GM23338 (cell line): ENCODE data around the gene PVALEF. TPM values are rescaled to one million over a fixed set of nuclear protein-coding genes. Genes with fewer than 3 reads are reported as not detected.

Experiments used
- ATAC-seq: fragments of 200-7000 bp; cut with Tn5 transposase; 3 replicates; pipeline ENCODE4 v1.9.1; 2020
- DNase-seq: peaks from one replicate; pipeline ENCODE4 v3.0.0-alpha.2; 2015; ENCODE audit warnings: low spot score
- H2AFZ ChIP-seq: fragments of 200-600 bp; sonication (generic); 2 replicates; pipeline ENCODE4 v1.8.0; 2016; ENCODE audit warnings: antibody characterized with exemption, mild to moderate bottlenecking, moderate library complexity
- H3F3A ChIP-seq: fragments of 200-600 bp; sonication (generic); replicated peaks from 2 replicates; pipeline ENCODE4 v1.8.0; 2017; ENCODE audit warnings: antibody characterized with exemption, mixed run types, low read depth
- H3K27ac ChIP-seq: fragments of 200-600 bp; sonication (generic); 2 replicates; pipeline ENCODE4 v1.6.1; 2016; ENCODE audit warnings: low read depth
- H3K27me3 ChIP-seq: fragments of 200-600 bp; sonication (generic); 2 replicates; pipeline ENCODE4 v1.8.0; 2016; ENCODE audit warnings: mild to moderate bottlenecking, mixed run types, moderate library complexity; ENCODE audit not compliant: insufficient read depth
- H3K36me3 ChIP-seq: fragments of 200-600 bp; sonication (generic); 2 replicates; pipeline ENCODE4 v1.8.0; 2016; ENCODE audit warnings: mild to moderate bottlenecking; ENCODE audit not compliant: insufficient read depth
- H3K4me1 ChIP-seq: fragments of 200-600 bp; sonication (generic); 2 replicates; pipeline ENCODE4 v1.8.0; 2016; ENCODE audit warnings: mild to moderate bottlenecking, moderate library complexity; ENCODE audit not compliant: insufficient read depth
- H3K4me2 ChIP-seq: fragments of 200-600 bp; sonication (generic); 2 replicates; pipeline ENCODE4 v1.7.1; 2017; ENCODE audit warnings: mixed run types
- H3K4me3 ChIP-seq: fragments of 200-600 bp; sonication (generic); 2 replicates; pipeline ENCODE4 v1.6.1; 2016; ENCODE audit warnings: mixed run types
- H3K79me2 ChIP-seq: fragments of 200-600 bp; sonication (generic); replicated peaks from 2 replicates; pipeline ENCODE4 v1.8.0; 2017; ENCODE audit warnings: mild to moderate bottlenecking; ENCODE audit not compliant: insufficient read depth
- H3K9me2 ChIP-seq: fragments of 200-600 bp; sonication (generic); 2 replicates; pipeline ENCODE4 v1.8.0; 2017; ENCODE audit not compliant: insufficient read depth
- H4K20me1 ChIP-seq: fragments of 200-600 bp; sonication (generic); replicated peaks from 2 replicates; pipeline ENCODE4 v1.8.0; 2017; ENCODE audit warnings: mild to moderate bottlenecking; ENCODE audit not compliant: insufficient read depth
- H3K27ac Mint-ChIP-seq: 2 replicates; pipeline ENCODE4 v1.8.0; 2020; ENCODE audit warnings: inconsistent platforms, mild to moderate bottlenecking, moderate library complexity, mixed read lengths
- H3K27me3 Mint-ChIP-seq: 3 replicates; pipeline ENCODE4 v1.8.0; 2022; ENCODE audit warnings: low read depth, mild to moderate bottlenecking, moderate library complexity, mixed read lengths, inconsistent platforms; ENCODE audit not compliant: insufficient read depth, poor library complexity
- H3K36me3 Mint-ChIP-seq: 3 replicates; pipeline ENCODE4 v1.8.0; 2021; ENCODE audit warnings: low read depth, mild to moderate bottlenecking, inconsistent platforms, moderate library complexity, mixed read lengths
- H3K4me1 Mint-ChIP-seq: 3 replicates; pipeline ENCODE4 v1.8.0; 2020; ENCODE audit warnings: mild to moderate bottlenecking, inconsistent platforms, mixed read lengths
- H3K4me3 Mint-ChIP-seq: 3 replicates; pipeline ENCODE4 v1.8.0; 2021; ENCODE audit warnings: moderate library complexity, mild to moderate bottlenecking, inconsistent platforms, mixed read lengths
- H3K9me3 Mint-ChIP-seq: 3 replicates; pipeline ENCODE4 v1.8.0; 2020; ENCODE audit warnings: moderate library complexity, mild to moderate bottlenecking, inconsistent platforms, mixed read lengths
- CREB1 ChIP-seq: fragments of 250-450 bp; sonication (Bioruptor Pico); IDR thresholded peaks from 2 replicates; pipeline ENCODE4 v1.5.0; 2020; ENCODE audit warnings: low read depth, mild to moderate bottlenecking, moderate library complexity
- EZH2 ChIP-seq: fragments of 200-600 bp; sonication (generic); IDR thresholded peaks from one replicate; pipeline ENCODE4 v1.8.0; 2017; ENCODE audit warnings: antibody characterized with exemption, mild to moderate bottlenecking, low read depth; ENCODE audit not compliant: unreplicated experiment
- EZH2phosphoT487 ChIP-seq: fragments of 200-600 bp; sonication (generic); IDR thresholded peaks from one replicate; pipeline ENCODE4 v1.8.1; 2018; ENCODE audit warnings: antibody characterized with exemption; ENCODE audit not compliant: unreplicated experiment
- JUNB ChIP-seq: IDR thresholded peaks from one replicate; pipeline ENCODE4 v1.6.1; 2016; ENCODE audit warnings: antibody characterized with exemption; ENCODE audit not compliant: unreplicated experiment
- NANOG ChIP-seq: IDR thresholded peaks from 2 replicates; pipeline ENCODE4 v1.6.1; 2016; ENCODE audit warnings: antibody characterized with exemption, borderline replicate concordance
- POLR2AphosphoS5 ChIP-seq: IDR thresholded peaks from 2 replicates; pipeline ENCODE4 v1.6.1; 2016; ENCODE audit warnings: antibody characterized with exemption, low read depth
- ZNF331 ChIP-seq: fragments of 250-450 bp; sonication (Bioruptor Pico); IDR thresholded peaks from 2 replicates; pipeline ENCODE4 v1.5.0; 2020; ENCODE audit warnings: low read depth, mild to moderate bottlenecking, moderate library complexity
- polyA plus RNA-seq: library from polyadenylated mRNA; unstranded; fragments of >200 nt; fragmentation: Nextera tagmentation; extraction: Ambion mirVana; gene quantifications from 2 replicates; pipeline ENCODE4 v1.2.1, GENCODE V29; 2016
- total RNA-seq: library from RNA; depleted of rRNA; stranded (reverse); fragments of >200 nt; shearing (Covaris generic); gene quantifications from 2 replicates; pipeline ENCODE4 v1.2.3, GENCODE V29; 2014
- TF ChIP-seq, protein P1 (sequence below): fragments of 250-450 bp; sonication (Bioruptor Pico); IDR thresholded peaks from 2 replicates; pipeline ENCODE4 v1.5.0; 2020; ENCODE audit warnings: mild to moderate bottlenecking, moderate library complexity
- TF ChIP-seq, protein P2 (sequence below), 2 experiments: fragments of 200-600 bp in 1 of 2; sonication (generic) in 1 of 2; conservative IDR thresholded peaks; 2 replicates each; pipeline versions ENCODE4 v1.5.1 to v1.6.1; 2016 to 2017; ENCODE audit warnings: antibody characterized with exemption in 2 of 2, low read depth in 2 of 2, mild to moderate bottlenecking in 2 of 2, moderate library complexity in 1 of 2
- TF ChIP-seq, protein P3 (sequence below): IDR thresholded peaks from 2 replicates; pipeline ENCODE4 v1.6.1; 2016; ENCODE audit warnings: antibody characterized with exemption

PVALEF gene
- total and polyA plus RNA-seq, 2 experiments from 2014 or later: not detected

DNA sequence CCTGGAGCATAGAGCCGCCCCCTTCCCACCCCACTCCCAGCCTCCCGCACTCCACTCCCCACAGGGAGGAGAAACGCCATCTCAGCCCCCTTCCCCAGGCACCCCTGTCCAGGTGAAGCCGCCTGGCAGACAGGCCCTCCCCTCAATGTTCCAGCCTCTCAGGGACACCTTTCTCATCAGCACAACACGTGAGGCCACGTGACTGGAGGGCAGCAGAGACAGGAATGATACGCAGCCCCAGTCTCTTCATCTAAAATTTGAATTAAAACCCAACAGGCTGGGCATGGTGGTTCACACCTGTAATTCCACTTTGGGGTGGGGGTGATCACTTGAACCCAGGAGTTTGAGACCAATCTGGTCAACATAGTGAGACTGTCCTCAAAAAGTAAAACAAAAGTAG is 20.9 kb downstream of the PVALEF start:
- H3K36me3 Mint-ChIP-seq: 0 out of 3 replicates have a peak, but pooled peaks cover 4% of the 10 kb centered on the region
- ATAC-seq: no peak
- Histone ChIP-seq H3K4me1 (no peaks in the 10 kb centered on the region), H3K4me2 (no peak overlapping the region), H4K20me1 (no peaks in the 10 kb centered on the region), H2AFZ (no peak overlapping the region), H3F3A (no peaks in the 10 kb centered on the region), H3K9me2 (no peaks in the 10 kb centered on the region), H3K79me2 (no peaks in the 10 kb centered on the region), H3K27ac (no peak overlapping the region), H3K4me3 (no peak overlapping the region), H3K27me3 (no peaks in the 10 kb centered on the region), H3K36me3 (no peaks in the 10 kb centered on the region)
- no peak for DNase-seq
- no peak overlapping the region for H3K27ac Mint-ChIP-seq
- H3K4me3 Mint-ChIP-seq: no peak overlapping the region
- no peaks in the 10 kb centered on the region; the same call in 2 of the 3 replicates for H3K4me1 Mint-ChIP-seq
- no peak for TF ChIP-seq POLR2AphosphoS5
- TF ChIP-seq EZH2phosphoT487: no peak
- TF ChIP-seq NANOG: no peak
- TF ChIP-seq, protein P1, sequence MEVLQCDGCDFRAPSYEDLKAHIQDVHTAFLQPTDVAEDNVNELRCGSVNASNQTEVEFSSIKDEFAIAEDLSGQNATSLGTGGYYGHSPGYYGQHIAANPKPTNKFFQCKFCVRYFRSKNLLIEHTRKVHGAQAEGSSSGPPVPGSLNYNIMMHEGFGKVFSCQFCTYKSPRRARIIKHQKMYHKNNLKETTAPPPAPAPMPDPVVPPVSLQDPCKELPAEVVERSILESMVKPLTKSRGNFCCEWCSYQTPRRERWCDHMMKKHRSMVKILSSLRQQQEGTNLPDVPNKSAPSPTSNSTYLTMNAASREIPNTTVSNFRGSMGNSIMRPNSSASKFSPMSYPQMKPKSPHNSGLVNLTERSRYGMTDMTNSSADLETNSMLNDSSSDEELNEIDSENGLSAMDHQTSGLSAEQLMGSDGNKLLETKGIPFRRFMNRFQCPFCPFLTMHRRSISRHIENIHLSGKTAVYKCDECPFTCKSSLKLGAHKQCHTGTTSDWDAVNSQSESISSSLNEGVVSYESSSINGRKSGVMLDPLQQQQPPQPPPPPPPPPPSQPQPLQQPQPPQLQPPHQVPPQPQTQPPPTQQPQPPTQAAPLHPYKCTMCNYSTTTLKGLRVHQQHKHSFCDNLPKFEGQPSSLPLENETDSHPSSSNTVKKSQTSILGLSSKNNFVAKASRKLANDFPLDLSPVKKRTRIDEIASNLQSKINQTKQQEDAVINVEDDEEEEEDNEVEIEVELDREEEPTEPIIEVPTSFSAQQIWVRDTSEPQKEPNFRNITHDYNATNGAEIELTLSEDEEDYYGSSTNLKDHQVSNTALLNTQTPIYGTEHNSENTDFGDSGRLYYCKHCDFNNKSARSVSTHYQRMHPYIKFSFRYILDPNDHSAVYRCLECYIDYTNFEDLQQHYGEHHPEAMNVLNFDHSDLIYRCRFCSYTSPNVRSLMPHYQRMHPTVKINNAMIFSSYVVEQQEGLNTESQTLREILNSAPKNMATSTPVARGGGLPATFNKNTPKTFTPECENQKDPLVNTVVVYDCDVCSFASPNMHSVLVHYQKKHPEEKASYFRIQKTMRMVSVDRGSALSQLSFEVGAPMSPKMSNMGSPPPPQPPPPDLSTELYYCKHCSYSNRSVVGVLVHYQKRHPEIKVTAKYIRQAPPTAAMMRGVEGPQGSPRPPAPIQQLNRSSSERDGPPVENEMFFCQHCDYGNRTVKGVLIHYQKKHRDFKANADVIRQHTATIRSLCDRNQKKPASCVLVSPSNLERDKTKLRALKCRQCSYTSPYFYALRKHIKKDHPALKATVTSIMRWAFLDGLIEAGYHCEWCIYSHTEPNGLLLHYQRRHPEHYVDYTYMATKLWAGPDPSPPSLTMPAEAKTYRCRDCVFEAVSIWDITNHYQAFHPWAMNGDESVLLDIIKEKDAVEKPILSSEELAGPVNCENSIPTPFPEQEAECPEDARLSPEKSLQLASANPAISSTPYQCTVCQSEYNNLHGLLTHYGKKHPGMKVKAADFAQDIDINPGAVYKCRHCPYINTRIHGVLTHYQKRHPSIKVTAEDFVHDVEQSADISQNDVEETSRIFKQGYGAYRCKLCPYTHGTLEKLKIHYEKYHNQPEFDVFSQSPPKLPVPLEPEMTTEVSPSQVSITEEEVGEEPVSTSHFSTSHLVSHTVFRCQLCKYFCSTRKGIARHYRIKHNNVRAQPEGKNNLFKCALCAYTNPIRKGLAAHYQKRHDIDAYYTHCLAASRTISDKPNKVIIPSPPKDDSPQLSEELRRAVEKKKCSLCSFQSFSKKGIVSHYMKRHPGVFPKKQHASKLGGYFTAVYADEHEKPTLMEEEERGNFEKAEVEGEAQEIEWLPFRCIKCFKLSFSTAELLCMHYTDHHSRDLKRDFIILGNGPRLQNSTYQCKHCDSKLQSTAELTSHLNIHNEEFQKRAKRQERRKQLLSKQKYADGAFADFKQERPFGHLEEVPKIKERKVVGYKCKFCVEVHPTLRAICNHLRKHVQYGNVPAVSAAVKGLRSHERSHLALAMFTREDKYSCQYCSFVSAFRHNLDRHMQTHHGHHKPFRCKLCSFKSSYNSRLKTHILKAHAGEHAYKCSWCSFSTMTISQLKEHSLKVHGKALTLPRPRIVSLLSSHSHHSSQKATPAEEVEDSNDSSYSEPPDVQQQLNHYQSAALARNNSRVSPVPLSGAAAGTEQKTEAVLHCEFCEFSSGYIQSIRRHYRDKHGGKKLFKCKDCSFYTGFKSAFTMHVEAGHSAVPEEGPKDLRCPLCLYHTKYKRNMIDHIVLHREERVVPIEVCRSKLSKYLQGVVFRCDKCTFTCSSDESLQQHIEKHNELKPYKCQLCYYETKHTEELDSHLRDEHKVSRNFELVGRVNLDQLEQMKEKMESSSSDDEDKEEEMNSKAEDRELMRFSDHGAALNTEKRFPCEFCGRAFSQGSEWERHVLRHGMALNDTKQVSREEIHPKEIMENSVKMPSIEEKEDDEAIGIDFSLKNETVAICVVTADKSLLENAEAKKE (CRISPR knock-in tag): no peak
- no peak for TF ChIP-seq CREB1 (CRISPR knock-in tag)
- TF ChIP-seq, protein P2, sequence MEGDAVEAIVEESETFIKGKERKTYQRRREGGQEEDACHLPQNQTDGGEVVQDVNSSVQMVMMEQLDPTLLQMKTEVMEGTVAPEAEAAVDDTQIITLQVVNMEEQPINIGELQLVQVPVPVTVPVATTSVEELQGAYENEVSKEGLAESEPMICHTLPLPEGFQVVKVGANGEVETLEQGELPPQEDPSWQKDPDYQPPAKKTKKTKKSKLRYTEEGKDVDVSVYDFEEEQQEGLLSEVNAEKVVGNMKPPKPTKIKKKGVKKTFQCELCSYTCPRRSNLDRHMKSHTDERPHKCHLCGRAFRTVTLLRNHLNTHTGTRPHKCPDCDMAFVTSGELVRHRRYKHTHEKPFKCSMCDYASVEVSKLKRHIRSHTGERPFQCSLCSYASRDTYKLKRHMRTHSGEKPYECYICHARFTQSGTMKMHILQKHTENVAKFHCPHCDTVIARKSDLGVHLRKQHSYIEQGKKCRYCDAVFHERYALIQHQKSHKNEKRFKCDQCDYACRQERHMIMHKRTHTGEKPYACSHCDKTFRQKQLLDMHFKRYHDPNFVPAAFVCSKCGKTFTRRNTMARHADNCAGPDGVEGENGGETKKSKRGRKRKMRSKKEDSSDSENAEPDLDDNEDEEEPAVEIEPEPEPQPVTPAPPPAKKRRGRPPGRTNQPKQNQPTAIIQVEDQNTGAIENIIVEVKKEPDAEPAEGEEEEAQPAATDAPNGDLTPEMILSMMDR (conservative IDR thresholded peaks at IDR 0.05; ENCODE audit: low read depth in 2 of 2): no peak
- TF ChIP-seq JUNB: no peak
- TF ChIP-seq ZNF331 (CRISPR knock-in tag): no peak
- TF ChIP-seq, protein P3, sequence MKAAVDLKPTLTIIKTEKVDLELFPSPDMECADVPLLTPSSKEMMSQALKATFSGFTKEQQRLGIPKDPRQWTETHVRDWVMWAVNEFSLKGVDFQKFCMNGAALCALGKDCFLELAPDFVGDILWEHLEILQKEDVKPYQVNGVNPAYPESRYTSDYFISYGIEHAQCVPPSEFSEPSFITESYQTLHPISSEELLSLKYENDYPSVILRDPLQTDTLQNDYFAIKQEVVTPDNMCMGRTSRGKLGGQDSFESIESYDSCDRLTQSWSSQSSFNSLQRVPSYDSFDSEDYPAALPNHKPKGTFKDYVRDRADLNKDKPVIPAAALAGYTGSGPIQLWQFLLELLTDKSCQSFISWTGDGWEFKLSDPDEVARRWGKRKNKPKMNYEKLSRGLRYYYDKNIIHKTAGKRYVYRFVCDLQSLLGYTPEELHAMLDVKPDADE: no peak
- TF ChIP-seq EZH2: no peak
- H3K27me3 Mint-ChIP-seq: peaks cover 11% of the 10 kb centered on the region
- H3K9me3 Mint-ChIP-seq: no peaks in the 10 kb centered on the region; the same call in 2 of the 3 replicates
